Measurements from ENCODE around the gene MAST4. TPM values are rescaled to one million over a fixed set of nuclear protein-coding genes. Genes with fewer than 3 reads are reported as not detected.

MAST4 gene
- total and polyA plus RNA-seq, 2 of the 13 experiments (the other 11 are each of a cell fraction or from before 2014, with no cell fraction given): 3.4 to 3.7 TPM

- Histone ChIP-seq H3K4me2 (ENCODE audit: low read depth, low read length) (no peak overlapping the region), H3K4me3 (replicated peaks in 1 of 3; ENCODE audit: insufficient read depth in 1 of 3, low read depth in 2 of 3, low read length in 3 of 3) (no peak overlapping the region), H3K36me3 (replicated peaks in 1 of 2; ENCODE audit: control insufficient read depth in 1 of 2, insufficient read depth in 2 of 2, low read length in 2 of 2) (no peaks in the 10 kb centered on the region), H2AFZ (ENCODE audit: low read length) (no peak overlapping the region), H3K79me2 (ENCODE audit: insufficient read depth, low read length) (no peaks in the 10 kb centered on the region), H4K20me1 (ENCODE audit: insufficient read depth, low read length) (no peaks in the 10 kb centered on the region), H3K9ac (ENCODE audit: insufficient read depth, low read depth, low read length) (no peak overlapping the region), H3K27ac (ENCODE audit: extremely low read length, insufficient read depth, low read length) (no peak overlapping the region), H3K27me3 (ENCODE audit: control insufficient read depth in 1 of 2, insufficient read depth in 2 of 2, low read length in 2 of 2) (peaks cover 0 to 21% of the 10 kb centered on the region in 2 experiments; a peak in 3 of 5 replicates), H3K4me1 (ENCODE audit: insufficient read depth, low read length) (no peaks in the 10 kb centered on the region), H3K9me3 (ENCODE audit: low read length) (no peaks in the 10 kb centered on the region)
- DNase-seq (ENCODE audit: low spot score) (no peak), FAIRE-seq (no peak), ATAC-seq (no peak)
- no TSS peak for BruUV-seq (replicated peaks)
- 26% methylated on average over 5 of the region's 5 CpGs for WGBS (ENCODE audit: low lambda C conversion rate)
- intact Hi-C loops (cut with micrococcal nuclease; ENCODE audit: unreplicated experiment) (no loop called here), in situ Hi-C loops (cut with HindIII; ENCODE audit: extremely low pct_ligation_motif_present, low pct_unique_long_range_greater_than_20kb) (no loop called here)
- POLR2A ChIA-PET: no interaction called here
- CTCF ChIA-PET (ENCODE audit: low intra/inter-chr PET ratio, low total read pairs): no interaction called here
- TF ChIP-seq ZFP91 (CRISPR knock-in tag; IDR thresholded peaks at IDR 0.05; ENCODE audit: borderline replicate concordance) (no peak), HMGXB3 (CRISPR knock-in tag; IDR thresholded peaks at IDR 0.05; ENCODE audit: borderline replicate concordance) (no peak), YEATS2 (CRISPR knock-in tag; IDR thresholded peaks at IDR 0.05; ENCODE audit: borderline replicate concordance) (no peak), ASH2L (IDR thresholded peaks at IDR 0.05; ENCODE audit: insufficient read length, low read depth, low read length) (no peak), HDAC2 (CRISPR knock-in tag; IDR thresholded peaks at IDR 0.05) (no peak), ZNF879 (CRISPR knock-in tag; IDR thresholded peaks at IDR 0.05) (no peak), ATF6 (CRISPR knock-in tag; conservative IDR thresholded peaks at IDR 0.05) (no peak), PBX3 (CRISPR knock-in tag; IDR thresholded peaks at IDR 0.05; ENCODE audit: borderline replicate concordance) (no peak), ZMAT5 (CRISPR knock-in tag; IDR thresholded peaks at IDR 0.05; ENCODE audit: borderline replicate concordance, low read depth) (no peak), RELA (CRISPR knock-in tag; IDR thresholded peaks at IDR 0.05) (no peak)
Observed at GRCh38 chr5:66669086-66669861, 73.1 kb downstream of the MAST4 start.

Measured in HepG2 (cell line).